SJCRH30 (cell line): ENCODE results near the gene GRAP2. TPM values are rescaled to one million over a fixed set of nuclear protein-coding genes. Genes with fewer than 3 reads are reported as not detected.

ENCODE experiments used
- DNase-seq, 2 experiments: peaks; one replicate each; pipeline ENCODE4 v3.0.0-alpha.2; 2015 to 2020
- H3K27ac ChIP-seq: fragments of 250-450 bp; sonication (Bioruptor Pico); 2 replicates; pipeline ENCODE4 v1.5.1; 2020; ENCODE audit warnings: mild to moderate bottlenecking, moderate library complexity
- H3K27me3 ChIP-seq: fragments of 250-450 bp; sonication (Bioruptor Pico); 2 replicates; pipeline ENCODE4 v1.5.1; 2020; ENCODE audit warnings: mild to moderate bottlenecking, moderate library complexity
- H3K36me3 ChIP-seq: fragments of 250-450 bp; sonication (Bioruptor Pico); 2 replicates; pipeline ENCODE4 v1.5.1; 2020; ENCODE audit warnings: mild to moderate bottlenecking, moderate library complexity
- H3K4me1 ChIP-seq: fragments of 250-450 bp; sonication (Bioruptor Pico); 2 replicates; pipeline ENCODE4 v1.5.1; 2020; ENCODE audit warnings: mild to moderate bottlenecking, moderate library complexity
- H3K4me3 ChIP-seq: fragments of 250-450 bp; sonication (Bioruptor Pico); 2 replicates; pipeline ENCODE4 v1.5.1; 2020; ENCODE audit warnings: mild to moderate bottlenecking, moderate library complexity
- H3K9me3 ChIP-seq: fragments of 250-450 bp; sonication (Bioruptor Pico); replicated peaks from 2 replicates; pipeline ENCODE4 v1.5.1; 2020; ENCODE audit warnings: mild to moderate bottlenecking, moderate library complexity
- total RNA-seq: library from RNA; depleted of rRNA; stranded (reverse); fragments of >200 nt; shearing (Covaris generic); gene quantifications from 2 replicates; pipeline ENCODE4 v1.2.3, GENCODE V29; 2014

Gene GRAP2
- total RNA-seq, 1 experiment from 2014 or later: not detected

GRCh38 chr22:39970742-39971141, 69.9 kb downstream of the GRAP2 start:
- DNase-seq: no peak
- Histone ChIP-seq H3K36me3 (no peaks in the 10 kb centered on the region), H3K9me3 (no peaks in the 10 kb centered on the region), H3K4me3 (no peak overlapping the region), H3K27me3 (peaks cover 3% of the 10 kb centered on the region; the same call in 1 of the 2 replicates), H3K27ac (no peak overlapping the region), H3K4me1 (no peaks in the 10 kb centered on the region)

- Histone ChIP-seq H3K9me3 (no peaks in the 10 kb centered on the region), H3K4me1 (no peaks in the 10 kb centered on the region), H3K4me3 (no peak overlapping the region), H3K27ac (no peak overlapping the region), H3K36me3 (no peaks in the 10 kb centered on the region), H3K27me3 (peaks cover 3% of the 10 kb centered on the region; the same call in 1 of the 2 replicates)
- DNase-seq: no peak
Observed at GRCh38 chr22:39972641-39973040, 71.8 kb downstream of the GRAP2 start.

- H3K27me3 ChIP-seq: peaks cover 3% of the 10 kb centered on the region; the same call in 1 of the 2 replicates
- no peak overlapping the region for H3K4me3 ChIP-seq
- no peak for DNase-seq
- H3K9me3 ChIP-seq: no peaks in the 10 kb centered on the region
- no peak overlapping the region for H3K27ac ChIP-seq
- no peaks in the 10 kb centered on the region for H3K36me3 ChIP-seq
- no peaks in the 10 kb centered on the region for H3K4me1 ChIP-seq
Observed at GRCh38 chr22:39973656-39974055, 72.8 kb downstream of the GRAP2 start.

GRCh38 chr22:39974065-39974464, 73.2 kb downstream of the GRAP2 start:
- peaks cover 3% of the 10 kb centered on the region; the same call in 1 of the 2 replicates for H3K27me3 ChIP-seq
- no peak overlapping the region for H3K4me3 ChIP-seq
- no peaks in the 10 kb centered on the region for H3K9me3 ChIP-seq
- no peak overlapping the region for H3K27ac ChIP-seq
- DNase-seq: no peak
- H3K4me1 ChIP-seq: no peaks in the 10 kb centered on the region
- no peaks in the 10 kb centered on the region for H3K36me3 ChIP-seq

- no peak for DNase-seq
- no peak overlapping the region for H3K4me3 ChIP-seq
- no peaks in the 10 kb centered on the region for H3K36me3 ChIP-seq
- no peak overlapping the region for H3K27ac ChIP-seq
- no peaks in the 10 kb centered on the region for H3K27me3 ChIP-seq
- H3K9me3 ChIP-seq: no peaks in the 10 kb centered on the region
- no peaks in the 10 kb centered on the region for H3K4me1 ChIP-seq
Observed at GRCh38 chr22:39979048-39979447, 78.2 kb downstream of the GRAP2 start.

GRCh38 chr22:39979458-39979857, 78.6 kb downstream of the GRAP2 start:
- no peak for DNase-seq
- Histone ChIP-seq H3K36me3 (no peaks in the 10 kb centered on the region), H3K27me3 (no peaks in the 10 kb centered on the region), H3K4me3 (no peak overlapping the region), H3K9me3 (no peaks in the 10 kb centered on the region), H3K4me1 (no peaks in the 10 kb centered on the region), H3K27ac (no peak overlapping the region)

- Histone ChIP-seq H3K4me1 (no peaks in the 10 kb centered on the region), H3K36me3 (no peaks in the 10 kb centered on the region), H3K27me3 (no peaks in the 10 kb centered on the region), H3K9me3 (no peaks in the 10 kb centered on the region), H3K4me3 (no peak overlapping the region), H3K27ac (no peak overlapping the region)
- DNase-seq: no peak
Observed at GRCh38 chr22:39980596-39980995, 79.7 kb downstream of the GRAP2 start.

- no peaks in the 10 kb centered on the region for H3K36me3 ChIP-seq
- DNase-seq: no peak
- no peaks in the 10 kb centered on the region for H3K9me3 ChIP-seq
- H3K27me3 ChIP-seq: no peaks in the 10 kb centered on the region
- no peaks in the 10 kb centered on the region for H3K4me1 ChIP-seq
- H3K4me3 ChIP-seq: no peak overlapping the region
- H3K27ac ChIP-seq: no peak overlapping the region
Observed at GRCh38 chr22:39983346-39983745, 82.5 kb downstream of the GRAP2 start.

- H3K27me3 ChIP-seq: no peaks in the 10 kb centered on the region
- DNase-seq: no peak
Observed at GRCh38 chr22:39984006-39984405, 83.1 kb downstream of the GRAP2 start.

GRCh38 chr22:39984746-39985145, 83.9 kb downstream of the GRAP2 start:
- H3K27me3 ChIP-seq: no peaks in the 10 kb centered on the region
- H3K4me3 ChIP-seq: no peak overlapping the region
- DNase-seq: no peak
- H3K9me3 ChIP-seq: no peaks in the 10 kb centered on the region
- no peaks in the 10 kb centered on the region for H3K36me3 ChIP-seq
- no peaks in the 10 kb centered on the region for H3K4me1 ChIP-seq
- no peak overlapping the region for H3K27ac ChIP-seq

More at GRCh38 chr22:39984006-39984405, 83.1 kb downstream of the GRAP2 start:
- H3K9me3 ChIP-seq: no peaks in the 10 kb centered on the region
- H3K27ac ChIP-seq: no peak overlapping the region
- no peaks in the 10 kb centered on the region for H3K4me1 ChIP-seq
- no peaks in the 10 kb centered on the region for H3K36me3 ChIP-seq
- H3K4me3 ChIP-seq: no peak overlapping the region

- Histone ChIP-seq H3K9me3 (no peaks in the 10 kb centered on the region), H3K4me1 (no peaks in the 10 kb centered on the region), H3K27me3 (no peaks in the 10 kb centered on the region), H3K4me3 (no peak overlapping the region), H3K36me3 (no peaks in the 10 kb centered on the region), H3K27ac (no peak overlapping the region)
- no peak for DNase-seq
Observed at GRCh38 chr22:39985383-39986035, 84.6 kb downstream of the GRAP2 start.

GRCh38 chr22:39988386-39989114, 87.7 kb downstream of the GRAP2 start:
- no peak overlapping the region for H3K27ac ChIP-seq
- H3K27me3 ChIP-seq: no peaks in the 10 kb centered on the region
- no peak overlapping the region for H3K4me3 ChIP-seq
- DNase-seq: no peak
- no peaks in the 10 kb centered on the region for H3K36me3 ChIP-seq
- H3K9me3 ChIP-seq: no peaks in the 10 kb centered on the region
- no peaks in the 10 kb centered on the region for H3K4me1 ChIP-seq

GRCh38 chr22:39989633-39990032, 88.7 kb downstream of the GRAP2 start:
- H3K4me1 ChIP-seq: no peaks in the 10 kb centered on the region
- DNase-seq: no peak
- no peak overlapping the region for H3K27ac ChIP-seq
- no peaks in the 10 kb centered on the region for H3K36me3 ChIP-seq
- H3K27me3 ChIP-seq: no peaks in the 10 kb centered on the region
- no peak overlapping the region for H3K4me3 ChIP-seq
- no peaks in the 10 kb centered on the region for H3K9me3 ChIP-seq

GRCh38 chr22:39990686-39991085, 89.8 kb downstream of the GRAP2 start:
- H3K4me3 ChIP-seq: no peak overlapping the region
- no peaks in the 10 kb centered on the region for H3K27me3 ChIP-seq
- no peak overlapping the region for H3K27ac ChIP-seq
- H3K9me3 ChIP-seq: no peaks in the 10 kb centered on the region
- H3K36me3 ChIP-seq: no peaks in the 10 kb centered on the region
- H3K4me1 ChIP-seq: no peaks in the 10 kb centered on the region
- no peak for DNase-seq

GRCh38 chr22:39991159-39991860, 90.4 kb downstream of the GRAP2 start:
- DNase-seq: no peak
- Histone ChIP-seq H3K27me3 (no peaks in the 10 kb centered on the region), H3K4me1 (no peaks in the 10 kb centered on the region), H3K27ac (no peak overlapping the region), H3K4me3 (no peak overlapping the region), H3K9me3 (no peaks in the 10 kb centered on the region), H3K36me3 (no peaks in the 10 kb centered on the region)
